Hippocampal formation (tissue), 2 donors: Measurements from ENCODE around the gene METTL2B.
"Not testable (repeated sequence)": the region's sequence is repeated elsewhere in the genome, so short reads cannot be mapped to it uniquely, and the experiment has no call there.

Experiments used
- DNase-seq, 2 donors: peaks; one replicate each; lab custom pipeline; 2025; lab: John Stamatoyannopoulos, UW

Gene METTL2B

GRCh38 chr7:128455543-128456254, 20.8 kb upstream of the METTL2B start, which contains the start of gene HILPDA:
Gene HILPDA (plus strand): TSS chr7:128455878. CDS start chr7:128457269, 1,391 bp downstream.
- DNase-seq: peak; percentile 76 to 81

GRCh38 chr7:128456255-128456725, 20.3 kb upstream of the METTL2B start:
- DNase-seq: no peak

- DNase-seq: not testable (repeated sequence)
Observed at GRCh38 chr7:128457385-128457784, 19.2 kb upstream of the METTL2B start.

GRCh38 chr7:128458956-128459355, 17.6 kb upstream of the METTL2B start:
- DNase-seq: no peak

- DNase-seq: peak; percentile 24 to 80
Observed at GRCh38 chr7:128459394-128459878, 17.1 kb upstream of the METTL2B start.

DNA sequence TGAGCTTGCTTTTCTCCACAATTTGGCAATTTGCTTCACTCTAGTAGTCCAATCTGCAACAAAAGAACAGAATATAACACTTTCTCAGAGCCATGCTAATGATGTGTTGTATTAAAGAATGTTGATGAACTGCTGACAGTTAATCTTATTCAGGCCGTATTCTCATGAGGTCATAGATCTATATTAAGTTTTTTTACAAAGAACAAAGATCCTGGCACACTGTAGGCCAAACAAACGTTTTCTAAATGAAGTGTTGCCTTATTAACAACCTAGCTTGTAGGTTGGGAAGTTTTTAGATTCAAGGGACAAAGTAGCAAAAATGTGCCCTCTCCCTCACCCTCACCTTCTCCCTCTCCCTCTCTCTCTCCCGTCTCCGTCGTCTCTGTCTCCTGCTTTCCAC, 14.1 kb upstream of the METTL2B start:
- DNase-seq: no peak

GRCh38 chr7:128463345-128463744, 13.2 kb upstream of the METTL2B start:
- not testable (repeated sequence) for DNase-seq

DNA sequence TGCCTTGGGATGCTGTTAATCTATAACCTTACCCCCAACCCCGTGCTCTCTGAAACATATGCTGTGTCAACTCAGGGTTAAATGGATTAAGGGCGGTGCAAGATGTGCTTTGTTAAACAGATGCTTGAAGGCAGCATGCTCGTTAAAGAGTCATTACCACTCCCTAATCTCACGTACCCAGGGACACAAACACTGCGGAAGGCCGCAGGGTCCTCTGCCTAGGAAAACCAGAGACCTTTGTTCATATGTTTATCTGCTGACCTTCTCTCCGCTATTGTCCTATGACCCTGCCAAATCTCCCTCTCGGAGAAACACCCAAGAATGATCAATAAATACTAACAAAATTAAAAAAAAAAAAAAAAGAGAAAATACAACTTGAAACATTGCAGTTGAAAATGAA, 12.6 kb upstream of the METTL2B start:
- DNase-seq: not testable (repeated sequence)

GRCh38 chr7:128466871-128467270, 9.7 kb upstream of the METTL2B start:
- DNase-seq: not testable (repeated sequence)

DNA sequence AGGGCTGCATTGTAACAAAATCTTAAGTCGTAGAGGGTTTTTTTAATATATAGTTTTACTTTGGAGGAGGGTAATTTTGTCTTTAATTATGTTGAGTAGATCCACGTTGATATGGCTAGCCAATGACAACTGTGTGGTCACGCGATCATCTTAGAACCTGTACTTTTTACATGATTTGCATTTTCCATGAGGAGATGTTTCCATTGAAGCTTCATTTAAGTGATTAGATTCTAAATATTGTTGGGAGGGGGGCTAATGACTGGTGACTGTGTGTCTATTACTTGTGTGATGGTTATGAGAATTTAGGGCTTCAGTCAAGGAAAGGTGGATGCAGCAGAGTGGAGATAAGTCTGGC, 765 bp downstream of the METTL2B start:
- DNase-seq: not testable (repeated sequence)

DNA sequence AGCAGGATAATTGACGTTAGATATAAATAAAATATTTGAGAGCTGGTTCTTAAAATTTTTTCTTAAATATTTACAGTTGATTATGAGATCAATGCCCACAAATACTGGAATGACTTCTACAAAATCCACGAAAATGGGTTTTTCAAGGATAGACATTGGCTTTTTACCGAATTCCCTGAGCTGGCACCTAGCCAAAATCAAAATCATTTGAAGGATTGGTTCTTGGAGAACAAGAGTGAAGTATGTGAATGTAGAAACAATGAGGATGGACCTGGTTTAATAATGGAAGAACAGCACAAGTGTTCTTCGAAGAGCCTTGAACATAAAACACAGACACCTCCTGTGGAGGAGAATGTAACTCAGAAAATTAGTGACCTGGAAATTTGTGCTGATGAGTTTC, 2.5 kb downstream of the METTL2B start:
- not testable (repeated sequence) for DNase-seq

- DNase-seq: not testable (repeated sequence)
Observed at GRCh38 chr7:128488134-128488533, 11.6 kb downstream of the METTL2B start.

DNA sequence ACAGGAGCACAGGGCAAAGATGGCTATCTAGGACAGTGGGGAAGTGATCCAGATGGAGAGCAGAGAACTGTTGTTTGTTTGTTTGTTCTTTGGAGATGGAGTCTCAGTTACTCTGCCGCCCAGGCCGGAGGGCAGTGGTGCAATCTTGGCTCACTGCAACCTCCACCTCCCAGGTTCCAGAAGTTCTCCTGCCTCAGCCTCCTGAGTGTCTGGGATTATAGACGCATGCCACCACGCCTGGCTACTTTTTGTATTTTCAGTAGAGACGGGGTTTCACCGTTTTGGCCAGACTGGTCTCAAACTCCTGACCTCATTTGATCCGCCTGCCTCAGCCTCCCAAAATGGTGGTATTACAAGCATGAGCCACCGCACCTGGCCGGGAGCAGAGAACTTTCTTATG, 20.9 kb downstream of the METTL2B start:
- no peak for DNase-seq

DNA sequence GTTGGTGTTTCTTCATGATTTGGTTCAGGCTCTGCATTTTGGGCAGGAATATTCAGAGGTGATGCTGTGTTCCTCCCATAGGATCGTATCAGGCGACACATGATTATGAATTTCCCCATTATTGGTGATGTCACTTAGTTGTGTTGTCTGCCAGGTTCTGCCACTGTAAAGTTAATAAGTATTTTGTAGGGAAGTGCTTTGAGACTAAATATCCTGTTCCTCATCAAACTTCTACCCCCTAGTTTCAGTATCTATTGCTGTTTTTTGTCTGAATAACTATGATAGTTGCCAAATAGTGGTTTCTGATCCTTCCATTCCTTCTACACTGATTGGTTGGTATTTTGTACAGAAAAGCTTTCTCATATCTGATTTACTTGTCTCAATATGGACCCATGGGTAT, 28.9 kb downstream of the METTL2B start:
- DNase-seq: not testable (repeated sequence)

DNA sequence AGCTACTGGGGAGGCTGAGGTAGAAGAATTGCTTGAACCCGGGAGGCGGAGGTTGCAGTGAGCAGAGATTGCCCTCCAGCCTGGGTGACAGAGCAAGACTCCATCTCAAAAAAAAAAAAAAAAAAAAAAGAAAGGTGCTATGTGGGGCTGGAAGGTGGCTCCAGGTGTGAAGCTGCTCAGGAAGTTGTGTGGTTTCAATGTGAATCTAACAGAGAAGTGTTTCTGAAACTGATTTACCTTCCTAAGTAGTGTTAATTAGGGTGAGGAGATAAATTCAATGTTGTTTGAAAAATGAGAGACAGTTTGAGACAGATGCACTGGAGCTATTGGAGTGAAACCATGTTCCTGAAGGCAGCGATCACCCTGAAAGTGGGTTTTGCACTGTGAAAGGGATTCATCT, 30.3 kb downstream of the METTL2B start:
- DNase-seq: not testable (repeated sequence)

GRCh38 chr7:128507321-128507993, 30.9 kb downstream of the METTL2B start:
- not testable (repeated sequence) for DNase-seq

DNA sequence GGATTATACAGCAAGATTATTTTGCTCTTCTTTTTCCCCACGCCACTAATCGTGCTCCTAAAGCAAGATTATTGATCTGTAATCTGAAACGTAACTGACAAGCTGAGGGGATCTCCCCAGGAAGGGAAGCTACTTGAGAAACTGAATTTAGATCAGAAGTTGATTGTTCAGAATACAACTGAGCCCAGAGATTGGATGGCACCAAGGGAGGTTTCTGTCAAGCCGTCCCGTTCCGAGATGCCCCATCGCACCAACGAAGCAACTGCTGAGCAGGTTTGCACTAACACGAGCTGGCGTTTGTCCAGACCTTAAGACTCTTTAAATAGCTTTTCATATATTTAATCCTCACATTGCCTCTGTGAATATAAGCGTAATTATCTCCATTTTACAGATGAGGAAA, 35.1 kb downstream of the METTL2B start:
- not testable (repeated sequence) for DNase-seq

GRCh38 chr7:128515232-128515631, 38.7 kb downstream of the METTL2B start:
- not testable (repeated sequence) for DNase-seq

DNA sequence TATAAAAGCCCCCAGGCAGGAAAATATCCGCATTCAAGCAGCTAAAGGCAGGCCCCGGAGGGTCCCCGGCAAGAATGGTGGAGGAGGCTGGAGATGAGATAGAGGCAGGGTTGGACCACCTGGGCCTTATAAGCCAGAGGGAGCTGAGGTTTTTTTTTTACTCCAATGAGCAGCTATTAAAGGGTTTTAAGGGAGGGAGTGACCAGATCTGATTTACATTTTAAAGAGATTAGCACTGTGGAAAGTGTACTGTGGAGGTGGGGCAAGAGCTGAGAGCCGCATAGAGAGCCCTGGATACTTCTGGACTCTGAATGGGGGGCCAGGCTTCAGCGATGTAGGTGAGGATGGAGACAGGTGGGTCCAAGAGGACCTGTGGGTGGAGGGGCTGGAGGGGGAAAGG, 40.5 kb downstream of the METTL2B start:
- DNase-seq: not testable (repeated sequence)

DNA sequence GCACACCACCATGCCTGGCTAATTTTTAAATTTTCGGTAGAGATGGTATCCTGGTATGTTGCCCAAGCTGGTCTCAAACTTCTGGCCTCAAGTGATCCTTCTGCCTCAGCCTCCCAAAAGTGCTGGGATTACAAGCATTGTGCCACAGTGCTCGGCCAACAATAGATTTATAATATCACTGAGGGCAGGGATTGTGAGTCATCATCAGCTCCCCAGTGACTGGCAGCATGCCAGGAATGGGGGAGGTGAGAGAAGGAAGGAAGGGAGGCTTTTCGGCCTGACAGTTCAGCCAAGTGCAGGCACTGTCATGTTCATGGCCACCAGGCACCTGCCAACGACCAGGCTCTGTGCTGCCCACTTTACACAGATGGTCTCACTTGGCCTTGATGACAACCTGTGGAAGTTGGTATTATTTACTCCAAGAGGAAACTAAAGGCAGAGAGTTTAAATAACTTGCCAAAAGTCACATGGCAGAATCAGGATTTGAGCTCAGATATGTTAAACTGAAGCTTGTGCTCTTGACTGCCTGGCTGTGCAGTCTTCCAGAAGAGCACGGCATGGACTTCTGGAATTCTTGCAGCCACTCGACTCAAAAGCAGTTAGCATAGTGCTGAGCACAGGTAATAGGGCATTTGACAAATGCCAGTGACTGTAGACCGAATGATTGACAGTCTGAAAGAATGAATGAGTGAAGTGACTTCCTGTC, 46.8 kb downstream of the METTL2B start:
- DNase-seq: not testable (repeated sequence)

DNA sequence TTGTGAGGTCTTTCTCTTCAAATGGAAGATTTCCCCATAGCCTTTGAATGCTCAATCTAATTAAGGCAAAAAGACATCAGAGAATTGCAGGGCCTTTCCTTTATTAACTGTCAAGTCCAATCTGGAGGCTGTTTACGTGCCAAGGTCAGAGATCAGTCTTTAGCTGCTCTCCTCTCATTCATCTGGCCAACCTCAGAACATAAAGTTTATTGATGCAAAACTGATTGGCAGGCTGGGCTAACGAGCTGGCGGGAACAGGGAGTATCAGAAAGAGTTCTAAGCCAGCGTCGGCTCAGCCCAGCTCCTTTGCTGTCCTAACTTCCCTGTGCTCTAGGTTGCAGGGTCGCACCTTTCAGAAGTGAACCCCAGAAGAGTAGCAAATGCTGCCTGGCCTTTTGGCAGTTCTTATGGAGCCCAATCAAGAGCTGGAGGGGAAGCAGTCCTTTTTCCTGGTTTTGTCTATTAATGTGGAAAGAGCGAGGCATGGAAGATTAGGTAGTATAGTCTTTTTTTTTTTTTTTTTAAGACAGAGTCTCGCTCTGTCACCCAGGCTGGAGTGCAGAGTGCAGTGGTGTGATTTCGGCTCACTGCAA, 47.5 kb downstream of the METTL2B start:
- not testable (repeated sequence) for DNase-seq

- not testable (repeated sequence) for DNase-seq
Observed at GRCh38 chr7:128525584-128525983, 49.0 kb downstream of the METTL2B start.
